RWPE1 (cell line): Measurements from ENCODE around the gene ASB5.

Experiments used
- CTCF ChIA-PET: fragments of 350-600 bp; sonication (Branson Sonifier 250); formaldehyde crosslinking; extraction: SDS; loops from one replicate; lab custom pipeline; 2021; lab: Yijun Ruan, JAX
- POLR2A ChIA-PET: fragments of 400-600 bp; formaldehyde crosslinking; extraction: SDS; loops from one replicate; lab custom pipeline; 2020; ENCODE audit warnings: antibody characterized with exemption; ENCODE audit not compliant: low non-redundant PET; lab: Yijun Ruan, JAX
- DNase-seq: peaks from one replicate; pipeline ENCODE4 v3.0.0; 2012; ENCODE audit warnings: low spot score
- H3K27ac ChIP-seq: fragments of 450-650 bp; 2 replicates; pipeline ENCODE4 v1.5.1; 2017
- TF ChIP-seq, protein P1 (sequence below): fragments of 450-650 bp; conservative IDR thresholded peaks from 2 replicates; pipeline ENCODE4 v1.5.1; 2017; ENCODE audit warnings: low read depth, mild to moderate bottlenecking

The ASB5 gene

DNA sequence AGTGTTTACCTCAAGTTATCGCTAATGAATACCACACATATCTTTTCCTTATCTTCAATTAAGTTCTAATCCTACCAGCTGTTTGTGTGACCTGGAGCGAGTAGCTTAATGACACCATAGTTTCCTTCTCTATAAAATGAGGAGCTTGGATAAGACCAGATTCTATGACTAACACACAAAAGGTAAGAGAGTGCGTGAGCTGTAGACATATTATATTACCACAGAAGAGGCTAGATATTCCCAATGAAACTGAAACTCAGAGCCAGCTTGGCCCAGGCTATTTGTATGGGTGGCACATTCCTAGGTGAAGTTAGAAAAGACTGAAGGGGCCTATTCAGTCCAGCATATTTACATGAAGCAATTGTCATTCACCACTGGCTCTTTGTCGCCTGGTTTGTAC is 30.2 kb downstream of the ASB5 start:
- H3K27ac ChIP-seq: no peak overlapping the region
- CTCF ChIA-PET: interaction anchor here (0.5 to 0.9 kb wide), 3 partner anchors 10 to 1318 kb away, joined by 3 read pairs; no protein-coding TSS in a partner anchor
- POLR2A ChIA-PET: no interaction called here
- TF ChIP-seq, protein P1, sequence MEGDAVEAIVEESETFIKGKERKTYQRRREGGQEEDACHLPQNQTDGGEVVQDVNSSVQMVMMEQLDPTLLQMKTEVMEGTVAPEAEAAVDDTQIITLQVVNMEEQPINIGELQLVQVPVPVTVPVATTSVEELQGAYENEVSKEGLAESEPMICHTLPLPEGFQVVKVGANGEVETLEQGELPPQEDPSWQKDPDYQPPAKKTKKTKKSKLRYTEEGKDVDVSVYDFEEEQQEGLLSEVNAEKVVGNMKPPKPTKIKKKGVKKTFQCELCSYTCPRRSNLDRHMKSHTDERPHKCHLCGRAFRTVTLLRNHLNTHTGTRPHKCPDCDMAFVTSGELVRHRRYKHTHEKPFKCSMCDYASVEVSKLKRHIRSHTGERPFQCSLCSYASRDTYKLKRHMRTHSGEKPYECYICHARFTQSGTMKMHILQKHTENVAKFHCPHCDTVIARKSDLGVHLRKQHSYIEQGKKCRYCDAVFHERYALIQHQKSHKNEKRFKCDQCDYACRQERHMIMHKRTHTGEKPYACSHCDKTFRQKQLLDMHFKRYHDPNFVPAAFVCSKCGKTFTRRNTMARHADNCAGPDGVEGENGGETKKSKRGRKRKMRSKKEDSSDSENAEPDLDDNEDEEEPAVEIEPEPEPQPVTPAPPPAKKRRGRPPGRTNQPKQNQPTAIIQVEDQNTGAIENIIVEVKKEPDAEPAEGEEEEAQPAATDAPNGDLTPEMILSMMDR: no peak
- DNase-seq: no peak

DNA sequence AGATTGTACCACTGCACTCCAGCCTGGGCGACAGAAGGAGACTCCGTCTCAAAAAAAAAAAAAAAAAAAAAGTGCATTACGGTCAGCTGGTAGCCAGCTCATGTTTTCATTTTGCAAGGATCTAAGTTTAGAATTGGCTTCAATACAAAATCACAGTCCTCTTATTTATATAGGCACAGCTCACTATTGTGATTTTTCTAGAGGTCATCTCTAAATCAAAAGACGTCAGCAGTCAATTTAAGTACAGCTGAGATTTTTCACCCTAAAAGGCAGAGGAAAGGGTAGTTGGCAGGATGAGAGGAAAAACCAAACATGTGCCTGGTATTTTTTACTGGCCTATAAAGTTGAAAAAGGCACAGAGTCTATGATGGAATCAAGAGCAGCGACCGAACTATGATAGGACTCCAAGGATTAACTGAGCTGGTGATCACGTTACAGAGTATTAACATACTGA is 30.8 kb downstream of the ASB5 start:
- POLR2A ChIA-PET: no interaction called here
- TF ChIP-seq, protein P1: no peak
- H3K27ac ChIP-seq: no peak overlapping the region
- CTCF ChIA-PET: interaction anchor here (0.6 to 0.9 kb wide), 3 partner anchors 9 to 110 kb away, joined by 3 to 6 read pairs (median 4); no protein-coding TSS in a partner anchor
- DNase-seq: no peak

DNA sequence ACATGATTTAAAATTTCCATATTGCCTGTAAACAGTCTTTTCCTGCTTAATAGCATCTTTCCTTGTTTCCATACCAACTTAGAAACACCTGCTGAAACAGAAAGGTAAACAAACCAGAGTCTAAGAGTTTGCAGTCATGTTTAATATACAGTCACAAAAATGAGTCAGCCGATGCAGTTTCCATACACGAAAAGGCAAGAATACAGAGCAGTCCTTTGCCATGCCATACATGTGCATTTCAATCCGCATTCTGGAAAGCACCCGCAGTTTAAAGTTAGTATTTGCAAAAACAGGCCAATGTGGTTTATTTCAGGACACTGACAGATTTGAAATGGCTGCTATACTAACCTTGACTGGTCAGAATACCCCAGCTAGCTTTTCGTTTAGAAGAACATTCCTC is 32.1 kb downstream of the ASB5 start:
- ChIA-PET CTCF (no interaction called here), POLR2A (no interaction called here)

DNA sequence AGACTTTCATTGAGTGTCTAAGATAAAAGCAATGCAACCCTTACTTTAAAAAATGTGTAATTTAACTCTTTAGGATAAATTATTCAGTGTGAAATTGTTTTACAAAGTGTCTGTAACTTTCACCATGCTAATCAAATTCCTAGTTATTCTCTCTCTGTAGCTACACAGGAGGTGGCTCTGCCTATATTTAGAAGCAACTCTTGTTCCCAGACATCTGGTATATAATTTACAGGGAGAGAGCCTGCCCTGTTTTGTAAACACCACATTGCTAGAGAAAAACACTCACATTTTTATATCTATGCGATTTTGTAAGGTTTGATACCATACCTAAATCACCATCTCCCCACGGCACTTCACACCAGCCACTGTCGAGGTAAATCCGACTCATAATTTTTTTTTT is 38.2 kb downstream of the ASB5 start:
- no peak for DNase-seq
- TF ChIP-seq, protein P1: no peak
- ChIA-PET POLR2A (no interaction called here), CTCF (interaction anchor here (1.0 kb wide), 1 partner anchor 80 kb away, joined by 4 read pairs; no protein-coding TSS in a partner anchor)
- no peak overlapping the region for H3K27ac ChIP-seq

More for the DNA sequence above, 32.1 kb downstream of the ASB5 start:
- H3K27ac ChIP-seq: no peak overlapping the region
- no peak for DNase-seq
- TF ChIP-seq, protein P1: no peak

DNA sequence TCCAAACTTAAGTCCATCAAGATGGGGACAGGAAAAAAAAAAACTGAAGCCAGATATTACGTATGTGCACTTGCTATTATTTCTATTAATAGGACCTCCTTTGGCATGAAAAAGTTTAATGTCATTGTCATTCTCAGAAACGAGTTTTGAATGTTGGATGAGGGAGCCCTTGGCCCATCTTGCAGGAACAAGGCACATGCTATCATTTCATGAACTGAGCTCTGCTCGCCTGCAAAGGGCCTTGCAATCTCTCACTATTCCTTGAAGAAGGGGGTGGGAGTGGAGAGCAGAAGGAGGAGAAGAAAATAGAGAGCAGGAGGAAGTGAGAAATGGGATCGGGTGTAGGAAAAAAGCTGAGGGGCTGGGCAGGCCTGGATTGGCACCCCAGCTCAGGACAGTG is 39.4 kb downstream of the ASB5 start:
- no peak overlapping the region for H3K27ac ChIP-seq
- no peak for DNase-seq
- TF ChIP-seq, protein P1: no peak
- CTCF ChIA-PET: interaction anchor here (0.7 to 0.8 kb wide), 2 partner anchors 9 to 42 kb away, joined by 3 to 6 read pairs; no protein-coding TSS in a partner anchor
- POLR2A ChIA-PET: no interaction called here

DNA sequence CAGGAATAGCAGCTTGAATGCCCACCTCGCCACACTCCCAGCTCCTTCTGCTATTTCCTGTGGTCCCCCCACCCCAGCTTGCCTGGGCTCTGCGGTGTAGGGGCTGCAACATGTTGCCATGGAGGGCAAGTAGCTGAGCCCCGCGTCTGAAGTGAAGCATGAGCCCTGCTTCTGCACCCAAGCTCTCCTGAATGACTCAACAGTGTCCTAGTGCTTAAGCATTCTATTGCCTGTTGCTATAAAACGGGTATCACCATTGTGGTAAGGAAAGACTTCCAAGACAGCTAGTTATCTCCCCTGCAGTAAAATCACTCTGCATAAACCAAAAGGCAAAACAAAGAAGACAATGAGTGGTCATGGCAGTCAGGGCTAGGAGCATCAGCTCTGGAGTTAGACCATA is 42.3 kb downstream of the ASB5 start:
- DNase-seq: no peak
- TF ChIP-seq, protein P1: no peak
- POLR2A ChIA-PET: no interaction called here
- CTCF ChIA-PET: no interaction called here
- no peak overlapping the region for H3K27ac ChIP-seq
